ENCODE measurements around the gene DPPA3.
"Not testable (repeated sequence)": the region's sequence is repeated elsewhere in the genome, so short reads cannot be mapped to it uniquely, and the experiment has no call there.

DPPA3 gene
- 0 reads per million in 4 experiments for total RNA-seq

DNA sequence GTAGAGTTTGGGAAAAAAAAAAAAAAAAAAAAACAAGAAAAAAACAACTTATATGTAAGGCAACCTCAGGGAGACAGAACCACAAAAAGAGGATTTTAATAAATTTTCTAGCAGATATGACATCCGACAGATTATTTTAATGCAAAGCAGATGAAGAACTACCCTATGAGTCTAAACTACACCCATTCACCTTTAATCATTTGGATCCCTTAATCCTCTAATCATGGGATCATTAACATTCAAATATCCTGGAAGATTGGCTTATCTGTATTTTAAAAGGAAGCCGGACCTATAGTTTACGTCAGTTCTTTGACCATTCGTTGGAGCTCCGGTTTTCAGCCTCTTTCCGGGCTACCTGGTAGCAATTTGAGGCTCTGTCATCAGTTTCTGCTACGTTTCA, at the start of gene DPPA3:
Gene DPPA3 (plus strand): TSS at position 301 of the 400 bp plus-strand sequence. CDS start 138 bp downstream, outside the sequence.
- DNase-seq, result no peak

- DNase-seq, result no peak
Observed at GRCh38 chr12:7661741-7662140, 49.5 kb upstream of the DPPA3 start.

DNA sequence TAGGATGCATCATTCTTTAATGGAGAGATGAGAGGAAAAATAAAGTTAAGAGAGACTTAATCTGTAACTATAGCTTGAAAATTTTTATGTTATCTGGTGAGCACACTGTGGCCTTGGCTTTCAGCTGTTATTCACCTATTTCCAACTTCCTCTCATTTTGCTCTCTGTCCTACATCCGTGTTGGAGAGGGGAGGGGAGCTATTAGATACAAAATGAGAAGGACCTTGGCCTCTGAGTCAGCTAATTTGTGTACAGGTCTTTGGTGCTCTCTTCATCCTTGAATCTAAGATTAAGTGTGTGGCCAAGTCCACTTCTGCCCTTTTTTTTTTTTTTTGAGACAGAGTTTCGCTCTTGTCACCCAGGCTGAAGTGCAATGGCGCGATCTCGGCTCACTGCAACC, 44.6 kb upstream of the DPPA3 start:
- no peak for DNase-seq

- DNase-seq, result no peak
Observed at GRCh38 chr12:7667125-7667524, 44.1 kb upstream of the DPPA3 start.

- no peak for DNase-seq
Observed at GRCh38 chr12:7668171-7668570, 43.1 kb upstream of the DPPA3 start.

DNA sequence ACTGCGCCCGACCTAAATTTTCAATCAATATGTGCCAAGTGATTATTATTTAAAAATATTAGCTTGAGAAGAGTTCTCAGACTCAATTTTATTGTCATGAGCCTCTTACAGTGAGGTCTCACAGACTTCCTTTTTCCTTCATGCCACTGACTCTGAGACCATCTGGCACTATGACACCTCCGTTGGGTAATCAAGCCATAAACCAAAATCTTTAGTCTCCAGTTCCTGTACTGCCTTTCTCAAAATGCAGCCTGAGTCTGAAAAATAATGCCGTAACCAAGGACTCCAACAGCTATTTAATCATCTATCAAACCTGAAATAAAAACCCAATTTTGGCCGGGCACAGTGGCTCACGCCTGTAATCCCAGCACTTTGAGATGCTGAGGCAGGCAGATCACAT, 35.8 kb upstream of the DPPA3 start:
- DNase-seq, result not testable (repeated sequence)

- not testable (repeated sequence) for DNase-seq
Observed at GRCh38 chr12:7677432-7677888, 33.8 kb upstream of the DPPA3 start.

GRCh38 chr12:7678744-7679143, 32.5 kb upstream of the DPPA3 start:
- no peak for DNase-seq

- no peak for DNase-seq
Observed at GRCh38 chr12:7679251-7680045, 31.8 kb upstream of the DPPA3 start.

GRCh38 chr12:7681535-7681934, 29.7 kb upstream of the DPPA3 start:
- DNase-seq, result no peak

DNA sequence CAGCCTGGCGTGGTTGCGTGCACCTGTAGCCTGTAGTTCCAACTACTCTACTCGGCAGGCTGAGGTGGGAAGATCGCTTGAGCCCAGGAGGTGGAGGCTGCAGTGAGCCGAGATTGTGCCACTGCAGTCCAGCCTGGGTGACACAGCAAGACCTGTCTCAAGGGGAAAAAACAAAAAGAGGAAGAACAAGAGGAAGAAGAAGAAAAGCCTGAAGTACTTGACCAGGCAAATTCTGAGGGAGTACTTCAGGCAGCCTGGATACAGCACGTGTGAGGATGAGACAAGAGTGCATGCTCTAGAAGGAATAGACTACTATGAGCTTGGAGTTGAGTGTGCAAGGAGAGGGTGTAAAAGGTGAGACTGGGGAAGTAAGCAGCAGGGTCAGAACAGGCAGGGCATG, 17.4 kb upstream of the DPPA3 start:
- no peak for DNase-seq

DNA sequence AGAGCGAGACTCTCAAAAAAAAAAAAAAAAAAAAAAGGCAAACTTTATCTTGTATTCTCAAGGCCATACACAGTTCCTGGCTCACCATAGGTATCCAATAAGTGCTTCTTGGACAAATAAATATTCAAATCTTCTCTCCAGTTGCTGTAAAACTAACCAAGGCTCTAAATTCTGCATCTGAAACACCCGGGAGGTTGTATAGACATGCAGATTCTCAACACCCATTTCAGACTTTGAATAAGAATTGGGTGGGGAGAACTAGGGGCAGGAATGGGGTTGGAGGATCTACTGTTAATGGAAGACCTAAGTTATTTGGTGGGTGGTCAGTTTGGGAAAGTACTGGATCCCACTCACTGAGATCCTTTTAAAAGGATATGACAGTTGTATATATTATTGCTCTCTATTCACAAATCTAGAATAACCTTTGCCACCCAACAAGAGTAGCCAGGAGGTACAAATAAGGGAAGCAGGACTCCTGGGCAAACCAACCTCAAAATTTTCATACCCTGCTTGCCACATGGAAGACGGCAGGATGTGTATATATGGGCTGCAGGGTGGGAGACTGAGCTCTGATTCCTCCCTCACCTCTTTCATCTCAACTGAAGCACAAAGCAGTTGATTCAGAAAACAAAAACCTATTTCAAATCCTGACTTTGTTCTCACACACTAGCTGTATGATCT, 16.5 kb upstream of the DPPA3 start:
- no peak for DNase-seq

- no peak for DNase-seq
Observed at GRCh38 chr12:7695237-7695560, 16.0 kb upstream of the DPPA3 start.

DNA sequence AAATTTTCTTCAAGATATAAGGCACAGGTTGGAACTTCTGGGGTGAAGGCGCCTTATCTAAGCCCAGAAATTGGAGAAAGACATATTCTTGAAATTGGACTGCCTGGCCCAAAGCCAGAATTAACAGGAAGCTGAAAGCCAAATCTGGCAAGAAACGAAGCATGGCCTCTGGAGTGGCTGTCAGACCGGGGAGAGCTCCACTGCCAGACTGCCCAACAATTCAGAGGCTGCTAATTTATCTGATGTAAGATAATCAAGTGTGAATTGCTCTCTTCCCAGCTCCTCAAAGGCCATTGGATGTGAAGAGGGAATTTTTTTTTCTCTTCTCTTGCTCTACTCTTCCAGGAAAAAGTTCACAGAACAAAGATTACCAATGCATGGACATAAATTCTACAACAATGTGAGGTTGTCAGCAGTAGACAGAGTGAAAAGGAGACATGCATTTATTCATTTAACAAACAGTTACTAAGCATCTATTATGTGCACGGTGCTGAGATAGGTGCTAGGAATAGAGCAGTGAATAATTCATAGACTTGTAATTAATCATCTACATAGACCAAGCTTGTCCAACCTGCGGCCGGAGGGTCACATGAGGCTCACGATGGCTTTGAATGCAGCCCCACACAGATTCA, 15.6 kb upstream of the DPPA3 start, which contains the start of gene GDF3:
Gene GDF3 (minus strand): TSS at position 210 of the 632 bp plus-strand sequence. CDS start 47 bp downstream, at position 163.
- no peak for DNase-seq

GRCh38 chr12:7705846-7706245, 5.4 kb upstream of the DPPA3 start:
- DNase-seq, result no peak

DNA sequence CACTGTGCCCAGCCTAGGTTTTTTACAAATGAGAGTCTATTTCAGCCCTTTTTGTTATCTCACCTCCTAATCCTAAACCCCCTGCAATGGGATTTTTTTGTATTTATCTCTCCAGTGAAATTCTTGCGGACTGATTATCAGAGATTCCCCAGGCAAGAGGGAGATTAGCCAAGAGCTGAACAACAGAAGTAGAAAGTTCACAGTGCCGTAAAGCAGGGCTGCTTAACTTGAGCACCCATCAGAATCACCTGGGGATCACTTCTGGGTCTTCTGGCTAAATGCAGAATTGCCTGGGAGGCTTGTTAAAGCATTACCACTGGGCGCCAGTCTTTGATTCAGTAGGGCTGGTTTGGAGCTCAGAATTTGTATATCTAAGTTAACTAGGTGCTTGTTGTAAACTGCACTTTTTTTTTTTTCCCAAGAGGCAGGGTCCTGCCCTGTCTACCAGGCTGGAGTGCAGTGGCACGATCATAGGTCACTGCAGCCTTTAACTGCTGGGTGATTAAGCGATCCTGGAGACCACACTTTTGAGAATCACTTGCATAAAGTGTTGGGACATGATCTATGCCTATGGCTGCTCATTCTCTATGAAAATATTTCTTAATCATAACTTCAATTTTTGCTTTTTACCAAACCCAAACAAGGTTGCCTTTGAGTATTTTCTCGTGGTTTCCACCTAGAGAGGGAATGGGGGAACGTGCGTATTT, 1.1 kb upstream of the DPPA3 start:
- DNase-seq, result no peak

DNA sequence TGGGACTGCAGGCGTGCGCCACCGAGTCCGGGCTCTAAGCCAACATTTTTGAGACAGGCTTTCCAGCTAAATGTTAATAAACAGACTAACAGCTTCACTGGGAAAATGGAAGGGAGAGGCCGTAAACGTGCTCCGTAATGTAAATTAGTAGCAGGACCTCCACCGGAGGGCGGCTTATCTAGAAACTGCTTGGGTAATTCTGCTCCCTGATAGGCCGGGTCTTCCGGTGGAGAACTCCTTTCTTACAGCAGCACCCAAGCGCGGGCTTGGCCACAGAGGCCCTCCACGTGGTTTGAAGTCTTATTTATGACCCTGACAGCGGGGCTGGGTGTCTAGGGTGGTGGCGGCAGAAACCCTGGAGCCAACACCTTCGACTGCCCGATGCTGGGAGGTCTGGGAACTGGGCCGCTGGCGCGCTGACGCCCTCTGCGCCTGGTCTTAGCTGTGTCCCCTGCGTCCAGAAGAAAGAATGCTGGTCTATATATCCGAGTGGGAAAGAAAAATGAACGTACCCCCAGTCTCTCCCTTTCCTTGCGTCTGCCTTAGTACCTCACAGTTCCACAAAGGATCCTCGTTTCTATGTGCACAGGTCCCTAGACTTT, 1.7 kb downstream of the DPPA3 start:
- no peak for DNase-seq

DNA sequence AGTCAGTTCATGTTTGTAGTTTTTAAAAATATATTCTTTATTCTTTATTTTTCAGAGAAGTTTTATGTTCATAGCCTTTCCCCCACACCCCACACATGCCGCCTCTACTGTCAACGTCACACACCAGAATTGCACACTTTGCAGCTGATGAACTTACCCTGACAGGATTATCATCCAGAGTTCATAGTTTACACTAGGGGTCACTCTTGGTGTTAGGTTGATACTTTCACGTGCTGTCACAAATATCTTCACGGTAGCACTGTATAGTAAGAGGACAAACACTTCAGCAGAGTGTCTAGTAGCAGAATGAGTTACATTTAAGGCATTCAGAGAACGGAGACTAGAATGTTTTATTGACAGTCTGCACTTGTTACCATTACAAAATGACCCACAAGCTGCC, 5.1 kb downstream of the DPPA3 start:
- DNase-seq, result no peak

DNA sequence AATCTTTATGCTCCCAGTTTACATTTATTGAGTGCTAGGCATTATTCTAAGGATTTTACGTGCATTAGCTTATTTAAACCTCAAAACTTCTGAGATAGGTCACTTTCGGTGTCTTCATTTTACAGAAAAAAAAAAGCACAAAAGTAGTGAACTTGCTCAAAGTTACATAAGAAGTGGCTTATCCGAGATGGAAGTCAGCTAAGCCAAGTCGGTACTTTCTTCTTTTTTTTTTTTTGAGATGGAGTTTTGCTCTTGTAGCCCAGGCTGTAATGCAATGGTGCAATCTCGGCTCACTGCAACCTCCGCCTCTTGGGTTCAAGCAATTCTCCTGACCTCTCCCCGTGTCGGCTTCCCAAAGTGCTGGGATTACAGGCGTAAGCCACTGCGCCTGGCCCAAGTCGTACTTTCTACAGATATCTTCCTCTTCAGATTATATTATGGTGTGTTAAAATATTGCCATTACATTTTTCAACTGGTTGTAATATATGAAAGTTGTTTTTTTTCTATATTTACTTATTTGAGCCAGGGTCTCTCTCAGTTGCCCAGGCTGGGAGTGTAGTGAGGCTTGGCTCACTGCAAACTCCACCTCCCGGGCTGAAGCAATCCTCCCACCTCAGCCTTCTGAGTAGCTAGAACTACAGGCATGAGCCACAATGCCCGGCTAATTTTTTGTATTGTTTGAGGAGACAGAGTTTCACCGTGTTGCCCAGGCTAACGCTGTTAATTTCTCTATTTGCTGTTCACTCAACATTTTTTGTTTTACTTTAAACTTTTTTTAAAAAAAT, 8.9 kb downstream of the DPPA3 start:
- no peak for DNase-seq

DNA sequence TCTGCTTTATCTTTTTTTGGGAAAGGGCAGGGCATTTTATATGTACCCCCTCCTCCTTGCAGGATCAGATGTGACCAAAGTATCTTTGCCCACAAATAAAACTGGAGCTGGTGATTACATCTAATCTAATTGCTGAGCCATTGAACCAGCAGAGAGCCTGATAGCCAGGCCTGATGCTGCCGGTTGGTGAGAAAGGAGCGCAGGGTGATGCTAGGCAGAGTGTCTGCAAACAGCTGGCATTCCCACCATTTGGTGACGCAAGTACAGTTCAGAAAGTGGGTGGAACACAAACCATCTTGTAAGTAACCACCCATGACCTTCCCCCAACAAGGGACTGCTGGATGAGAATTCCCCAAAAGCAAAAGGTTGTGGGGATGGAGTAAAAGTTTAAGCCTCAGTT, 12.7 kb downstream of the DPPA3 start:
- DNase-seq, result no peak

GRCh38 chr12:7729746-7730145, 18.5 kb downstream of the DPPA3 start:
- DNase-seq, result no peak

- DNase-seq, result not testable (repeated sequence)
Observed at GRCh38 chr12:7730984-7731383, 19.8 kb downstream of the DPPA3 start.
